Uterus (tissue), 4 donors: ENCODE data around the gene CALM3. TPM values are rescaled to one million over a fixed set of nuclear protein-coding genes. Genes with fewer than 3 reads are reported as not detected.

ENCODE experiments used
- DNase-seq, 2 donors: peaks; one replicate each; pipeline ENCODE4 v3.0.0-alpha.2; 2019 to 2020
- H3K27ac ChIP-seq, 2 donors: fragments of 200-600 bp; sonication (generic); 1 replicate in 1 of 2; 2 replicates in 1 of 2; pipeline ENCODE4 v1.5.1; 2016 to 2018
- H3K27me3 ChIP-seq, 2 donors: fragments of 200-600 bp; sonication (generic); one replicate each; pipeline ENCODE4 v1.5.1; 2018 to 2019; ENCODE audit warnings: control low read depth in 1 of 2
- H3K36me3 ChIP-seq, 2 donors: fragments of 200-600 bp; sonication (generic); one replicate each; pipeline ENCODE4 v1.5.1; 2019; ENCODE audit warnings: control low read depth in 1 of 2
- H3K4me1 ChIP-seq, 2 donors: fragments of 200-600 bp; sonication (generic); one replicate each; pipeline ENCODE4 v1.5.1; 2018 to 2019; ENCODE audit warnings: control low read depth in 1 of 2
- H3K4me3 ChIP-seq, 2 donors: fragments of 200-600 bp; sonication (generic); 1 replicate in 1 of 2; 2 replicates in 1 of 2; pipeline ENCODE4 v1.5.1; 2018 to 2019; ENCODE audit warnings: mild to moderate bottlenecking in 1 of 2
- H3K9me3 ChIP-seq, 2 donors: fragments of 200-600 bp; sonication (generic); one replicate each; pipeline ENCODE4 v1.5.1; 2019; ENCODE audit warnings: control low read depth in 1 of 2
- CTCF ChIP-seq, 4 experiments: fragments of 200-600 bp in 2 of 4; fragments of 450-650 bp in 2 of 4; sonication (generic) in 2 of 4; IDR thresholded peaks; one replicate each; pipeline ENCODE4 v1.5.1; 2016 to 2019; ENCODE audit warnings: antibody characterized with exemption in 4 of 4, mild to moderate bottlenecking in 2 of 4, moderate library complexity in 1 of 4
- POLR2A ChIP-seq, 2 donors: fragments of 450-650 bp; IDR thresholded peaks; one replicate each; pipeline ENCODE4 v1.6.1; 2016; ENCODE audit warnings: antibody characterized with exemption in 2 of 2, mild to moderate bottlenecking in 1 of 2, moderate library complexity in 1 of 2
- intact Hi-C: fragments of 100-400 bp; cut with DNase I; formaldehyde crosslinking; loops from one replicate; pipeline ENCODE4 v1.15.1; 2023; ENCODE audit warnings: low total_unique reads
- total RNA-seq, 4 donors: library from RNA; depleted of rRNA in 3 of 4; stranded (reverse); fragments of >200 nt in 3 of 4; gene quantifications; one replicate each; pipeline versions ENCODE4 v1.1.0 to v1.2.4, GENCODE V29; 2014 to 2023
- donor health status: DM: yes; HTN: yes; CAD: no.

The CALM3 gene
- total RNA-seq, 4 donors from 2014 or later: 83.8 to 225 (median 157) TPM

GRCh38 chr19:46656541-46656940 lies 55.4 kb downstream of the CALM3 start:
- intact Hi-C loops: no loop called here
- Histone ChIP-seq H3K36me3 (no peaks in the 10 kb centered on the region), H3K4me3 (no peak overlapping the region), H3K27me3 (no peaks in the 10 kb centered on the region), H3K9me3 (no peaks in the 10 kb centered on the region), H3K27ac (no peak overlapping the region), H3K4me1 (peaks cover 0 to 7% of the 10 kb centered on the region in 2 donors)
- no peak for DNase-seq
- TF ChIP-seq CTCF (IDR thresholded peaks at IDR 0.05) (no peak), POLR2A (IDR thresholded peaks at IDR 0.05) (no peak)

- intact Hi-C loops: no loop called here
- Histone ChIP-seq H3K27ac (peak overlapping the region; percentile 92), H3K9me3 (no peaks in the 10 kb centered on the region), H3K4me1 (no peaks in the 10 kb centered on the region), H3K36me3 (no peaks in the 10 kb centered on the region), H3K4me3 (peak overlapping the region; percentile 63 to 93), H3K27me3 (no peaks in the 10 kb centered on the region)
- DNase-seq: peak; percentile 64 to 67
- TF ChIP-seq POLR2A (IDR thresholded peaks at IDR 0.05) (no peak), CTCF (IDR thresholded peaks at IDR 0.05) (no peak)
Measured at GRCh38 chr19:46659151-46660007, 58.2 kb downstream of the CALM3 start.

GRCh38 chr19:46660008-46660517 lies 58.9 kb downstream of the CALM3 start:
- intact Hi-C loops: no loop called here
- peak; percentile 59 to 66 for DNase-seq

More at GRCh38 chr19:46660008-46660517, 58.9 kb downstream of the CALM3 start:
- H3K27me3 ChIP-seq: no peaks in the 10 kb centered on the region
- H3K36me3 ChIP-seq: no peaks in the 10 kb centered on the region
- H3K9me3 ChIP-seq: no peaks in the 10 kb centered on the region
- peak overlapping the region; percentile 92 for H3K27ac ChIP-seq
- TF ChIP-seq POLR2A (IDR thresholded peaks at IDR 0.05) (no peak), CTCF (IDR thresholded peaks at IDR 0.05) (no peak)
- peak overlapping the region; percentile 63 to 93 for H3K4me3 ChIP-seq
- no peaks in the 10 kb centered on the region for H3K4me1 ChIP-seq

Other genes with a start within 250 kb of the CALM3 start
- 10 to 100 TPM in 2 of 4 donors, 1 to 10 TPM in 2; 7.2 to 89.1 (median 26.2) TPM for gene CCDC8, start 187.8 kb upstream of the CALM3 start, total RNA-seq
- 1 to 10 TPM in 1 of 4 donors, under 1 TPM in 2, not detected in 1; under 0.01 to 3.7 (median 0.73) TPM for gene PNMA8C, start 172.4 kb upstream of the CALM3 start, total RNA-seq
- 10 to 100 TPM in 3 of 4 donors, 1 to 10 TPM in 1; 8.7 to 69.7 (median 16.1) TPM for gene PNMA8A, start 129.8 kb upstream of the CALM3 start, total RNA-seq
- 1 to 10 TPM in 3 of 4 donors, not detected in 1; 2.2 to 7.9 (median 3.1) TPM for gene PNMA8B, start 105.5 kb upstream of the CALM3 start, total RNA-seq
- 1 to 10 TPM in 2 of 4 donors, under 1 TPM in 2; 0.51 to 6.1 (median 3.5) TPM for gene PTGIR, start 23.8 kb downstream of the CALM3 start, total RNA-seq
- not detected for gene GNG8, start 34.9 kb downstream of the CALM3 start, total RNA-seq
- 10 to 100 TPM in 3 of 4 donors, under 1 TPM in 1; 0.29 to 90.1 (median 30.3) TPM for gene DACT3, start 59.9 kb downstream of the CALM3 start, total RNA-seq
- gene PRKD2, start 115.8 kb downstream of the CALM3 start, total RNA-seq: 10 to 100 TPM; 30.8 to 85.7 (median 41.7) TPM
- 100 to 1,000 TPM in 1 of 4 donors, 10 to 100 TPM in 2, 1 to 10 TPM in 1; 7.4 to 154 (median 22.1) TPM for gene FKRP, start 144.7 kb downstream of the CALM3 start, total RNA-seq
- 100 to 1,000 TPM in 1 of 4 donors, 10 to 100 TPM in 3; 55.1 to 109 (median 81.8) TPM for gene STRN4, start 145.1 kb downstream of the CALM3 start, total RNA-seq
- 10 to 100 TPM; 13.8 to 78.0 (median 32.4) TPM for gene SLC1A5, start 187.3 kb downstream of the CALM3 start, total RNA-seq
- gene AP2S1, start 249.5 kb downstream of the CALM3 start, total RNA-seq: 10 to 100 TPM in 3 of 4 donors, 1 to 10 TPM in 1; 3.8 to 59.1 (median 45.1) TPM